Measurements from ENCODE around the gene DPP10.

DNA sequence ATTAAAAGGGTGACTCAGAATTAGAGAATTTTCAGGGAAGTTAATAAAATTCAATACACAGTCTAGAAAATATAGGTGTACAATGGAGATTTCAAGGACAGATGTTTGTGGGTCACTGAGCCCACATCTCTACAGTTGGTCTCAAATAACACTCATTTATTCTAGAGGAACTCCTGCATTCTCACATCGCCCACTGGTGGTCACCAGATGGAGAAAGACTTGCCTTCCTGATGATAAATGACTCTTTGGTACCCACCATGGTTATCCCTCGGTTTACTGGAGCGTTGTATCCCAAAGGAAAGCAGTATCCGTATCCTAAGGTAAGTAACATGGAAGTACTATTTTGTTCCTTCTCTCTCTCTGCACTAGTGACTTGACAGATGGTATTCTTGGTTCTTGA lies 1297.1 kb downstream of the DPP10 start:
- TF ChIP-seq LARP7 (IDR thresholded peaks at IDR 0.05) = no peak
- TF ChIP-seq, protein P1, sequence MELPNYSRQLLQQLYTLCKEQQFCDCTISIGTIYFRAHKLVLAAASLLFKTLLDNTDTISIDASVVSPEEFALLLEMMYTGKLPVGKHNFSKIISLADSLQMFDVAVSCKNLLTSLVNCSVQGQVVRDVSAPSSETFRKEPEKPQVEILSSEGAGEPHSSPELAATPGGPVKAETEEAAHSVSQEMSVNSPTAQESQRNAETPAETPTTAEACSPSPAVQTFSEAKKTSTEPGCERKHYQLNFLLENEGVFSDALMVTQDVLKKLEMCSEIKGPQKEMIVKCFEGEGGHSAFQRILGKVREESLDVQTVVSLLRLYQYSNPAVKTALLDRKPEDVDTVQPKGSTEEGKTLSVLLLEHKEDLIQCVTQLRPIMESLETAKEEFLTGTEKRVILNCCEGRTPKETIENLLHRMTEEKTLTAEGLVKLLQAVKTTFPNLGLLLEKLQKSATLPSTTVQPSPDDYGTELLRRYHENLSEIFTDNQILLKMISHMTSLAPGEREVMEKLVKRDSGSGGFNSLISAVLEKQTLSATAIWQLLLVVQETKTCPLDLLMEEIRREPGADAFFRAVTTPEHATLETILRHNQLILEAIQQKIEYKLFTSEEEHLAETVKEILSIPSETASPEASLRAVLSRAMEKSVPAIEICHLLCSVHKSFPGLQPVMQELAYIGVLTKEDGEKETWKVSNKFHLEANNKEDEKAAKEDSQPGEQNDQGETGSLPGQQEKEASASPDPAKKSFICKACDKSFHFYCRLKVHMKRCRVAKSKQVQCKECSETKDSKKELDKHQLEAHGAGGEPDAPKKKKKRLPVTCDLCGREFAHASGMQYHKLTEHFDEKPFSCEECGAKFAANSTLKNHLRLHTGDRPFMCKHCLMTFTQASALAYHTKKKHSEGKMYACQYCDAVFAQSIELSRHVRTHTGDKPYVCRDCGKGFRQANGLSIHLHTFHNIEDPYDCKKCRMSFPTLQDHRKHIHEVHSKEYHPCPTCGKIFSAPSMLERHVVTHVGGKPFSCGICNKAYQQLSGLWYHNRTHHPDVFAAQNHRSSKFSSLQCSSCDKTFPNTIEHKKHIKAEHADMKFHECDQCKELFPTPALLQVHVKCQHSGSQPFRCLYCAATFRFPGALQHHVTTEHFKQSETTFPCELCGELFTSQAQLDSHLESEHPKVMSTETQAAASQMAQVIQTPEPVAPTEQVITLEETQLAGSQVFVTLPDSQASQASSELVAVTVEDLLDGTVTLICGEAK (IDR thresholded peaks at IDR 0.05; ENCODE audit: borderline replicate concordance) = no peak
- no peak for TF ChIP-seq ESRRA (IDR thresholded peaks at IDR 0.05; ENCODE audit: low read length)
- no peak for TF ChIP-seq SP1 (IDR thresholded peaks at IDR 0.05; ENCODE audit: low read depth, low read length)
- TF ChIP-seq, protein P2, sequence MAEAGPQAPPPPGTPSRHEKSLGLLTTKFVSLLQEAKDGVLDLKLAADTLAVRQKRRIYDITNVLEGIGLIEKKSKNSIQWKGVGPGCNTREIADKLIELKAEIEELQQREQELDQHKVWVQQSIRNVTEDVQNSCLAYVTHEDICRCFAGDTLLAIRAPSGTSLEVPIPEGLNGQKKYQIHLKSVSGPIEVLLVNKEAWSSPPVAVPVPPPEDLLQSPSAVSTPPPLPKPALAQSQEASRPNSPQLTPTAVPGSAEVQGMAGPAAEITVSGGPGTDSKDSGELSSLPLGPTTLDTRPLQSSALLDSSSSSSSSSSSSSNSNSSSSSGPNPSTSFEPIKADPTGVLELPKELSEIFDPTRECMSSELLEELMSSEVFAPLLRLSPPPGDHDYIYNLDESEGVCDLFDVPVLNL (IDR thresholded peaks at IDR 0.05; ENCODE audit: low read depth, low read length) = no peak
- TF ChIP-seq, protein P3, sequence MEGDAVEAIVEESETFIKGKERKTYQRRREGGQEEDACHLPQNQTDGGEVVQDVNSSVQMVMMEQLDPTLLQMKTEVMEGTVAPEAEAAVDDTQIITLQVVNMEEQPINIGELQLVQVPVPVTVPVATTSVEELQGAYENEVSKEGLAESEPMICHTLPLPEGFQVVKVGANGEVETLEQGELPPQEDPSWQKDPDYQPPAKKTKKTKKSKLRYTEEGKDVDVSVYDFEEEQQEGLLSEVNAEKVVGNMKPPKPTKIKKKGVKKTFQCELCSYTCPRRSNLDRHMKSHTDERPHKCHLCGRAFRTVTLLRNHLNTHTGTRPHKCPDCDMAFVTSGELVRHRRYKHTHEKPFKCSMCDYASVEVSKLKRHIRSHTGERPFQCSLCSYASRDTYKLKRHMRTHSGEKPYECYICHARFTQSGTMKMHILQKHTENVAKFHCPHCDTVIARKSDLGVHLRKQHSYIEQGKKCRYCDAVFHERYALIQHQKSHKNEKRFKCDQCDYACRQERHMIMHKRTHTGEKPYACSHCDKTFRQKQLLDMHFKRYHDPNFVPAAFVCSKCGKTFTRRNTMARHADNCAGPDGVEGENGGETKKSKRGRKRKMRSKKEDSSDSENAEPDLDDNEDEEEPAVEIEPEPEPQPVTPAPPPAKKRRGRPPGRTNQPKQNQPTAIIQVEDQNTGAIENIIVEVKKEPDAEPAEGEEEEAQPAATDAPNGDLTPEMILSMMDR (IDR thresholded peaks at IDR 0.05 in 2 of 3, conservative IDR thresholded peaks at IDR 0.05 in 1 of 3; ENCODE audit: control insufficient read depth in 2 of 3, extremely low read depth in 1 of 3, insufficient read depth in 1 of 3, low read depth in 3 of 3, low read length in 3 of 3) = no peak
- TF ChIP-seq NBN (IDR thresholded peaks at IDR 0.05) = no peak
- no peak for TF ChIP-seq CHD4 (IDR thresholded peaks at IDR 0.05)

Data from GM12878 (cell line).